GM23338 (cell line): ENCODE data around the gene TMCO4. TPM values are rescaled to one million over a fixed set of nuclear protein-coding genes. Genes with fewer than 3 reads are reported as not detected.

Experiments used
- ATAC-seq: fragments of 200-7000 bp; cut with Tn5 transposase; 3 replicates; pipeline ENCODE4 v1.9.1; 2020
- DNase-seq: peaks from one replicate; pipeline ENCODE4 v3.0.0-alpha.2; 2015; ENCODE audit warnings: low spot score
- H2AFZ ChIP-seq: fragments of 200-600 bp; sonication (generic); 2 replicates; pipeline ENCODE4 v1.8.0; 2016; ENCODE audit warnings: antibody characterized with exemption, mild to moderate bottlenecking, moderate library complexity
- H3F3A ChIP-seq: fragments of 200-600 bp; sonication (generic); replicated peaks from 2 replicates; pipeline ENCODE4 v1.8.0; 2017; ENCODE audit warnings: antibody characterized with exemption, mixed run types, low read depth
- H3K27ac ChIP-seq: fragments of 200-600 bp; sonication (generic); 2 replicates; pipeline ENCODE4 v1.6.1; 2016; ENCODE audit warnings: low read depth
- H3K27me3 ChIP-seq: fragments of 200-600 bp; sonication (generic); 2 replicates; pipeline ENCODE4 v1.8.0; 2016; ENCODE audit warnings: mild to moderate bottlenecking, mixed run types, moderate library complexity; ENCODE audit not compliant: insufficient read depth
- H3K36me3 ChIP-seq: fragments of 200-600 bp; sonication (generic); 2 replicates; pipeline ENCODE4 v1.8.0; 2016; ENCODE audit warnings: mild to moderate bottlenecking; ENCODE audit not compliant: insufficient read depth
- H3K4me1 ChIP-seq: fragments of 200-600 bp; sonication (generic); 2 replicates; pipeline ENCODE4 v1.8.0; 2016; ENCODE audit warnings: mild to moderate bottlenecking, moderate library complexity; ENCODE audit not compliant: insufficient read depth
- H3K4me2 ChIP-seq: fragments of 200-600 bp; sonication (generic); 2 replicates; pipeline ENCODE4 v1.7.1; 2017; ENCODE audit warnings: mixed run types
- H3K4me3 ChIP-seq: fragments of 200-600 bp; sonication (generic); 2 replicates; pipeline ENCODE4 v1.6.1; 2016; ENCODE audit warnings: mixed run types
- H3K79me2 ChIP-seq: fragments of 200-600 bp; sonication (generic); replicated peaks from 2 replicates; pipeline ENCODE4 v1.8.0; 2017; ENCODE audit warnings: mild to moderate bottlenecking; ENCODE audit not compliant: insufficient read depth
- H3K9me2 ChIP-seq: fragments of 200-600 bp; sonication (generic); 2 replicates; pipeline ENCODE4 v1.8.0; 2017; ENCODE audit not compliant: insufficient read depth
- H4K20me1 ChIP-seq: fragments of 200-600 bp; sonication (generic); replicated peaks from 2 replicates; pipeline ENCODE4 v1.8.0; 2017; ENCODE audit warnings: mild to moderate bottlenecking; ENCODE audit not compliant: insufficient read depth
- H3K27ac Mint-ChIP-seq: 2 replicates; pipeline ENCODE4 v1.8.0; 2020; ENCODE audit warnings: inconsistent platforms, mild to moderate bottlenecking, moderate library complexity, mixed read lengths
- H3K27me3 Mint-ChIP-seq: 3 replicates; pipeline ENCODE4 v1.8.0; 2022; ENCODE audit warnings: low read depth, mild to moderate bottlenecking, moderate library complexity, mixed read lengths, inconsistent platforms; ENCODE audit not compliant: insufficient read depth, poor library complexity
- H3K36me3 Mint-ChIP-seq: 3 replicates; pipeline ENCODE4 v1.8.0; 2021; ENCODE audit warnings: low read depth, mild to moderate bottlenecking, inconsistent platforms, moderate library complexity, mixed read lengths
- H3K4me1 Mint-ChIP-seq: 3 replicates; pipeline ENCODE4 v1.8.0; 2020; ENCODE audit warnings: mild to moderate bottlenecking, inconsistent platforms, mixed read lengths
- H3K4me3 Mint-ChIP-seq: 3 replicates; pipeline ENCODE4 v1.8.0; 2021; ENCODE audit warnings: moderate library complexity, mild to moderate bottlenecking, inconsistent platforms, mixed read lengths
- H3K9me3 Mint-ChIP-seq: 3 replicates; pipeline ENCODE4 v1.8.0; 2020; ENCODE audit warnings: moderate library complexity, mild to moderate bottlenecking, inconsistent platforms, mixed read lengths
- CREB1 ChIP-seq: fragments of 250-450 bp; sonication (Bioruptor Pico); IDR thresholded peaks from 2 replicates; pipeline ENCODE4 v1.5.0; 2020; ENCODE audit warnings: low read depth, mild to moderate bottlenecking, moderate library complexity
- CTCF ChIP-seq, 2 experiments: fragments of 200-600 bp in 1 of 2; sonication (generic) in 1 of 2; conservative IDR thresholded peaks; 2 replicates each; pipeline versions ENCODE4 v1.5.1 to v1.6.1; 2016 to 2017; ENCODE audit warnings: antibody characterized with exemption in 2 of 2, low read depth in 2 of 2, mild to moderate bottlenecking in 2 of 2, moderate library complexity in 1 of 2
- ETS1 ChIP-seq: IDR thresholded peaks from 2 replicates; pipeline ENCODE4 v1.6.1; 2016; ENCODE audit warnings: antibody characterized with exemption
- EZH2 ChIP-seq: fragments of 200-600 bp; sonication (generic); IDR thresholded peaks from one replicate; pipeline ENCODE4 v1.8.0; 2017; ENCODE audit warnings: antibody characterized with exemption, mild to moderate bottlenecking, low read depth; ENCODE audit not compliant: unreplicated experiment
- JUNB ChIP-seq: IDR thresholded peaks from one replicate; pipeline ENCODE4 v1.6.1; 2016; ENCODE audit warnings: antibody characterized with exemption; ENCODE audit not compliant: unreplicated experiment
- NANOG ChIP-seq: IDR thresholded peaks from 2 replicates; pipeline ENCODE4 v1.6.1; 2016; ENCODE audit warnings: antibody characterized with exemption, borderline replicate concordance
- POLR2AphosphoS5 ChIP-seq: IDR thresholded peaks from 2 replicates; pipeline ENCODE4 v1.6.1; 2016; ENCODE audit warnings: antibody characterized with exemption, low read depth
- REST ChIP-seq: IDR thresholded peaks from one replicate; pipeline ENCODE4 v1.6.1; 2018; ENCODE audit warnings: antibody characterized with exemption; ENCODE audit not compliant: unreplicated experiment
- STAT1 ChIP-seq: IDR thresholded peaks from one replicate; pipeline ENCODE4 v1.6.1; 2016; ENCODE audit warnings: antibody characterized with exemption; ENCODE audit not compliant: unreplicated experiment
- ZNF114 ChIP-seq: fragments of 250-450 bp; sonication (Bioruptor Pico); IDR thresholded peaks from 2 replicates; pipeline ENCODE4 v1.5.0; 2020; ENCODE audit warnings: mild to moderate bottlenecking, moderate library complexity
- ZNF331 ChIP-seq: fragments of 250-450 bp; sonication (Bioruptor Pico); IDR thresholded peaks from 2 replicates; pipeline ENCODE4 v1.5.0; 2020; ENCODE audit warnings: low read depth, mild to moderate bottlenecking, moderate library complexity
- polyA plus RNA-seq: library from polyadenylated mRNA; unstranded; fragments of >200 nt; fragmentation: Nextera tagmentation; extraction: Ambion mirVana; gene quantifications from 2 replicates; pipeline ENCODE4 v1.2.1, GENCODE V29; 2016
- total RNA-seq: library from RNA; depleted of rRNA; stranded (reverse); fragments of >200 nt; shearing (Covaris generic); gene quantifications from 2 replicates; pipeline ENCODE4 v1.2.3, GENCODE V29; 2014

The TMCO4 gene
- total and polyA plus RNA-seq, 2 experiments from 2014 or later = 2.6 to 6.9 TPM

GRCh38 chr1:19750101-19750881 lies 49.4 kb downstream of the TMCO4 start:
- no peaks in the 10 kb centered on the region for H3F3A ChIP-seq
- H3K27me3 ChIP-seq = no peaks in the 10 kb centered on the region
- no peak overlapping the region for H3K4me3 ChIP-seq
- Mint-ChIP-seq H3K4me3 (no peak overlapping the region), H3K4me1 (no peaks in the 10 kb centered on the region), H3K27me3 (peaks cover 7% of the 10 kb centered on the region), H3K27ac (no peak overlapping the region), H3K9me3 (no peaks in the 10 kb centered on the region), H3K36me3 (no peaks in the 10 kb centered on the region)
- H2AFZ ChIP-seq = no peak overlapping the region
- no peaks in the 10 kb centered on the region for H3K9me2 ChIP-seq
- no peaks in the 10 kb centered on the region for H3K4me1 ChIP-seq
- H3K27ac ChIP-seq = no peak overlapping the region
- H4K20me1 ChIP-seq = no peaks in the 10 kb centered on the region; the same call in 1 of the 2 replicates
- H3K36me3 ChIP-seq = no peaks in the 10 kb centered on the region
- ATAC-seq (no peak), DNase-seq (no peak)
- no peak overlapping the region for H3K4me2 ChIP-seq
- TF ChIP-seq ZNF331 (CRISPR knock-in tag) (no peak), ETS1 (no peak), ZNF114 (CRISPR knock-in tag) (no peak), CREB1 (no peak), NANOG (no peak), STAT1 (no peak)
- no peaks in the 10 kb centered on the region for H3K79me2 ChIP-seq

- no peaks in the 10 kb centered on the region for H3K9me2 ChIP-seq
- no peaks in the 10 kb centered on the region for H3K27me3 ChIP-seq
- no peak overlapping the region for H3K27ac Mint-ChIP-seq
- H4K20me1 ChIP-seq = no peaks in the 10 kb centered on the region
- no peaks in the 10 kb centered on the region for H3K36me3 Mint-ChIP-seq
- no peaks in the 10 kb centered on the region for H3K4me1 ChIP-seq
- H3K27me3 Mint-ChIP-seq = peaks cover 7% of the 10 kb centered on the region
- H3K4me2 ChIP-seq = no peak overlapping the region
- H3K4me1 Mint-ChIP-seq = no peaks in the 10 kb centered on the region
- no peak overlapping the region for H3K4me3 Mint-ChIP-seq
- H3K27ac ChIP-seq = no peak overlapping the region
- no peak for DNase-seq
- ATAC-seq = no peak
- H3K79me2 ChIP-seq = no peaks in the 10 kb centered on the region
- H3K36me3 ChIP-seq = no peaks in the 10 kb centered on the region
- no peaks in the 10 kb centered on the region for H3F3A ChIP-seq
- no peak overlapping the region for H3K4me3 ChIP-seq
- H3K9me3 Mint-ChIP-seq = no peaks in the 10 kb centered on the region
- H2AFZ ChIP-seq = no peak overlapping the region
- TF ChIP-seq CREB1 (no peak), ZNF114 (CRISPR knock-in tag) (no peak), REST (no peak), ETS1 (no peak), EZH2 (no peak), JUNB (no peak), STAT1 (no peak), CTCF (conservative IDR thresholded peaks at IDR 0.05; ENCODE audit: low read depth in 2 of 2) (no peak), POLR2AphosphoS5 (no peak), ZNF331 (CRISPR knock-in tag) (no peak), NANOG (no peak)
Measured at GRCh38 chr1:19749685-19750084, 50.0 kb downstream of the TMCO4 start.
